ENCODE measurements around the gene PPFIBP2. TPM values are rescaled to one million over a fixed set of nuclear protein-coding genes. Genes with fewer than 3 reads are reported as not detected.

Gene PPFIBP2
- total and polyA plus RNA-seq, 9 donors, result 40.9 to 72.5 (median 52.1) TPM

GRCh38 chr11:7606496-7606895 is 92.7 kb downstream of the PPFIBP2 start:
- peaks cover 6% of the 10 kb centered on the region for H3K36me3 ChIP-seq (ENCODE audit: control insufficient read depth, insufficient read depth, low read length)
- no peaks in the 10 kb centered on the region for H3K27me3 ChIP-seq (ENCODE audit: control insufficient read depth, insufficient read depth, low read length)
- H3K9me3 ChIP-seq (replicated peaks; ENCODE audit: control insufficient read depth, low read depth, low read length), result no peaks in the 10 kb centered on the region
- no peak for DNase-seq
- no peak overlapping the region for H3K27ac ChIP-seq (ENCODE audit: low read length)
- H3K4me3 ChIP-seq (ENCODE audit: low read length), result no peak overlapping the region
- no peaks in the 10 kb centered on the region for H3K4me1 ChIP-seq (ENCODE audit: control insufficient read depth, insufficient read depth, low read length)

- no peak overlapping the region for H3K27ac ChIP-seq (ENCODE audit: low read length)
- 96% methylated on average over 3 of the region's 4 CpGs for WGBS (ENCODE audit: insufficient coverage)
These were observed 95.2 kb downstream of the PPFIBP2 start for GRCh38 chr11:7609015-7609414.

GRCh38 chr11:7609521-7609920 is 95.7 kb downstream of the PPFIBP2 start:
- no peaks in the 10 kb centered on the region for H3K4me1 ChIP-seq (ENCODE audit: control insufficient read depth, insufficient read depth, low read length)
- no peaks in the 10 kb centered on the region for H3K27me3 ChIP-seq (ENCODE audit: control insufficient read depth, insufficient read depth, low read length)
- no peaks in the 10 kb centered on the region for H3K9me3 ChIP-seq (replicated peaks; ENCODE audit: control insufficient read depth, low read depth, low read length)
- no peak for DNase-seq
- no peak overlapping the region for H3K27ac ChIP-seq (ENCODE audit: low read length)
- no peak overlapping the region for H3K4me3 ChIP-seq (ENCODE audit: low read length)
- peaks cover 17% of the 10 kb centered on the region for H3K36me3 ChIP-seq (ENCODE audit: control insufficient read depth, insufficient read depth, low read length)

More at GRCh38 chr11:7609015-7609414, 95.2 kb downstream of the PPFIBP2 start:
- no peaks in the 10 kb centered on the region for H3K27me3 ChIP-seq (ENCODE audit: control insufficient read depth, insufficient read depth, low read length)
- no peak overlapping the region for H3K4me3 ChIP-seq (ENCODE audit: low read length)
- DNase-seq, result no peak
- H3K4me1 ChIP-seq (ENCODE audit: control insufficient read depth, insufficient read depth, low read length), result no peaks in the 10 kb centered on the region
- peaks cover 17% of the 10 kb centered on the region for H3K36me3 ChIP-seq (ENCODE audit: control insufficient read depth, insufficient read depth, low read length)
- H3K9me3 ChIP-seq (replicated peaks; ENCODE audit: control insufficient read depth, low read depth, low read length), result no peaks in the 10 kb centered on the region

GRCh38 chr11:7610393-7610792 is 96.6 kb downstream of the PPFIBP2 start:
- Histone ChIP-seq H3K27ac (ENCODE audit: low read length) (no peak overlapping the region), H3K4me1 (ENCODE audit: control insufficient read depth, insufficient read depth, low read length) (no peaks in the 10 kb centered on the region), H3K9me3 (replicated peaks; ENCODE audit: control insufficient read depth, low read depth, low read length) (no peaks in the 10 kb centered on the region), H3K4me3 (ENCODE audit: low read length) (no peak overlapping the region), H3K27me3 (ENCODE audit: control insufficient read depth, insufficient read depth, low read length) (no peaks in the 10 kb centered on the region), H3K36me3 (ENCODE audit: control insufficient read depth, insufficient read depth, low read length) (peaks cover 17% of the 10 kb centered on the region)
- no peak for DNase-seq
- WGBS (ENCODE audit: insufficient coverage), result 83% methylated on average over 3 of the region's 3 CpGs

GRCh38 chr11:7611411-7611810 is 97.6 kb downstream of the PPFIBP2 start:
- no peak overlapping the region for H3K27ac ChIP-seq (ENCODE audit: low read length)
- DNase-seq, result no peak
- H3K36me3 ChIP-seq (ENCODE audit: control insufficient read depth, insufficient read depth, low read length), result peaks cover 17% of the 10 kb centered on the region
- no CpG with 5 or more reads among the region's 1 CpG for WGBS (ENCODE audit: insufficient coverage)
- no peaks in the 10 kb centered on the region for H3K27me3 ChIP-seq (ENCODE audit: control insufficient read depth, insufficient read depth, low read length)
- no peak overlapping the region for H3K4me3 ChIP-seq (ENCODE audit: low read length)
- no peaks in the 10 kb centered on the region for H3K9me3 ChIP-seq (replicated peaks; ENCODE audit: control insufficient read depth, low read depth, low read length)
- H3K4me1 ChIP-seq (ENCODE audit: control insufficient read depth, insufficient read depth, low read length), result no peaks in the 10 kb centered on the region

- Histone ChIP-seq H3K9me3 (replicated peaks; ENCODE audit: control insufficient read depth, low read depth, low read length) (no peaks in the 10 kb centered on the region), H3K36me3 (ENCODE audit: control insufficient read depth, insufficient read depth, low read length) (peaks cover 17% of the 10 kb centered on the region), H3K27me3 (ENCODE audit: control insufficient read depth, insufficient read depth, low read length) (no peaks in the 10 kb centered on the region), H3K4me3 (ENCODE audit: low read length) (no peak overlapping the region), H3K27ac (ENCODE audit: low read length) (no peak overlapping the region), H3K4me1 (ENCODE audit: control insufficient read depth, insufficient read depth, low read length) (no peaks in the 10 kb centered on the region)
- DNase-seq, result no peak
- 84% methylated on average over 5 of the region's 7 CpGs for WGBS (ENCODE audit: insufficient coverage)
These were observed 98.4 kb downstream of the PPFIBP2 start for GRCh38 chr11:7612056-7612660.

- Histone ChIP-seq H3K4me3 (ENCODE audit: low read length) (no peak overlapping the region), H3K36me3 (ENCODE audit: control insufficient read depth, insufficient read depth, low read length) (peaks cover 17% of the 10 kb centered on the region), H3K27me3 (ENCODE audit: control insufficient read depth, insufficient read depth, low read length) (no peaks in the 10 kb centered on the region), H3K27ac (ENCODE audit: low read length) (no peak overlapping the region), H3K9me3 (replicated peaks; ENCODE audit: control insufficient read depth, low read depth, low read length) (no peaks in the 10 kb centered on the region), H3K4me1 (ENCODE audit: control insufficient read depth, insufficient read depth, low read length) (no peaks in the 10 kb centered on the region)
- DNase-seq, result no peak
- no CpG with 5 or more reads among the region's 4 CpGs for WGBS (ENCODE audit: insufficient coverage)
These were observed 99.0 kb downstream of the PPFIBP2 start for GRCh38 chr11:7612661-7613393.

- Histone ChIP-seq H3K4me1 (ENCODE audit: control insufficient read depth, insufficient read depth, low read length) (no peaks in the 10 kb centered on the region), H3K4me3 (ENCODE audit: low read length) (no peak overlapping the region), H3K27me3 (ENCODE audit: control insufficient read depth, insufficient read depth, low read length) (no peaks in the 10 kb centered on the region), H3K27ac (ENCODE audit: low read length) (no peak overlapping the region), H3K36me3 (ENCODE audit: control insufficient read depth, insufficient read depth, low read length) (peaks cover 17% of the 10 kb centered on the region), H3K9me3 (replicated peaks; ENCODE audit: control insufficient read depth, low read depth, low read length) (no peaks in the 10 kb centered on the region)
- 95% methylated on average over 3 of the region's 4 CpGs for WGBS (ENCODE audit: insufficient coverage)
- no peak for DNase-seq
These were observed 99.6 kb downstream of the PPFIBP2 start for GRCh38 chr11:7613394-7613720.

- H3K27ac ChIP-seq (ENCODE audit: low read length), result no peak overlapping the region
- H3K4me1 ChIP-seq (ENCODE audit: control insufficient read depth, insufficient read depth, low read length), result no peaks in the 10 kb centered on the region
- H3K9me3 ChIP-seq (replicated peaks; ENCODE audit: control insufficient read depth, low read depth, low read length), result no peaks in the 10 kb centered on the region
- H3K36me3 ChIP-seq (ENCODE audit: control insufficient read depth, insufficient read depth, low read length), result peaks cover 17% of the 10 kb centered on the region
- no peak for DNase-seq
- H3K27me3 ChIP-seq (ENCODE audit: control insufficient read depth, insufficient read depth, low read length), result no peaks in the 10 kb centered on the region
- no peak overlapping the region for H3K4me3 ChIP-seq (ENCODE audit: low read length)
These were observed 100.9 kb downstream of the PPFIBP2 start for GRCh38 chr11:7614656-7615055.

GRCh38 chr11:7617032-7617431 is 103.2 kb downstream of the PPFIBP2 start:
- Histone ChIP-seq H3K27ac (ENCODE audit: low read length) (no peak overlapping the region), H3K4me1 (ENCODE audit: control insufficient read depth, insufficient read depth, low read length) (no peaks in the 10 kb centered on the region), H3K27me3 (ENCODE audit: control insufficient read depth, insufficient read depth, low read length) (no peaks in the 10 kb centered on the region), H3K9me3 (replicated peaks; ENCODE audit: control insufficient read depth, low read depth, low read length) (no peaks in the 10 kb centered on the region), H3K36me3 (ENCODE audit: control insufficient read depth, insufficient read depth, low read length) (peaks cover 21% of the 10 kb centered on the region), H3K4me3 (ENCODE audit: low read length) (no peak overlapping the region)
- no peak for DNase-seq
- WGBS (ENCODE audit: insufficient coverage), result 81% methylated on average over 5 of the region's 8 CpGs

- no peaks in the 10 kb centered on the region for H3K9me3 ChIP-seq (replicated peaks; ENCODE audit: control insufficient read depth, low read depth, low read length)
- H3K4me1 ChIP-seq (ENCODE audit: control insufficient read depth, insufficient read depth, low read length), result no peaks in the 10 kb centered on the region
- H3K27ac ChIP-seq (ENCODE audit: low read length), result no peak overlapping the region
- H3K4me3 ChIP-seq (ENCODE audit: low read length), result no peak overlapping the region
- no peak for DNase-seq
- H3K36me3 ChIP-seq (ENCODE audit: control insufficient read depth, insufficient read depth, low read length), result peaks cover 17% of the 10 kb centered on the region
- no peaks in the 10 kb centered on the region for H3K27me3 ChIP-seq (ENCODE audit: control insufficient read depth, insufficient read depth, low read length)
- 89% methylated on average over 3 of the region's 3 CpGs for WGBS (ENCODE audit: insufficient coverage)
These were observed 105.5 kb downstream of the PPFIBP2 start for GRCh38 chr11:7619322-7619721.
